Common myeloid progenitor, CD34-positive (primary cell): ENCODE results near the gene NOP58.

Source experiments
- CTCF ChIA-PET: fragments of 350-600 bp; sonication (Branson Sonifier 250); formaldehyde crosslinking; loops from one replicate; lab custom pipeline; 2021; ENCODE audit warnings: antibody characterized with exemption; lab: Charles Lee
- POLR2A ChIA-PET: fragments of 350-600 bp; sonication (Branson Sonifier 250); formaldehyde crosslinking; loops from one replicate; lab custom pipeline; 2021; ENCODE audit warnings: antibody characterized with exemption; lab: Charles Lee
- DNase-seq, 3 donors: peaks; one replicate each; pipeline versions ENCODE4 v3.0.0 to v3.0.0-alpha.2; 2013
- H3K27ac ChIP-seq, 2 experiments: 1 replicate in 1 of 2; 2 replicates in 1 of 2; pipeline ENCODE4 v1.7.0; 2013; ENCODE audit warnings: inconsistent platforms in 2 of 2, low read length in 2 of 2, mild to moderate bottlenecking in 2 of 2, low read depth in 1 of 2, moderate library complexity in 1 of 2; ENCODE audit not compliant: severe bottlenecking in 2 of 2, insufficient read depth in 1 of 2, poor library complexity in 1 of 2
- H3K27me3 ChIP-seq, 5 experiments: replicated peaks in 2 of 5; 1 replicate in 3 of 5; 2 replicates in 2 of 5; pipeline versions ENCODE4 v1.6.1 to v1.7.0; 2013; ENCODE audit warnings: low read length in 4 of 5, mild to moderate bottlenecking in 2 of 5, moderate library complexity in 2 of 5, inconsistent platforms in 1 of 5; ENCODE audit not compliant: insufficient read depth in 5 of 5, control insufficient read depth in 4 of 5
- H3K36me3 ChIP-seq, 4 experiments: 1 replicate in 2 of 4; 2 replicates in 2 of 4; pipeline versions ENCODE4 v1.6.1 to v1.7.0; 2013; ENCODE audit warnings: low read length in 3 of 4, control low read depth in 1 of 4, mild to moderate bottlenecking in 1 of 4; ENCODE audit not compliant: control insufficient read depth in 4 of 4, insufficient read depth in 4 of 4
- H3K4me1 ChIP-seq, 4 experiments: 1 replicate in 3 of 4; 2 replicates in 1 of 4; pipeline versions ENCODE4 v1.6.1 to v1.7.1; 2013; ENCODE audit warnings: low read length in 3 of 4, mild to moderate bottlenecking in 3 of 4, control low read depth in 1 of 4, inconsistent platforms in 1 of 4, moderate library complexity in 1 of 4; ENCODE audit not compliant: control insufficient read depth in 4 of 4, insufficient read depth in 4 of 4; ENCODE audit errors: control extremely low read depth in 1 of 4
- H3K4me3 ChIP-seq, 7 experiments: 1 replicate in 4 of 7; 2 replicates in 3 of 7; pipeline versions ENCODE4 v1.5.1 to v1.7.0; 2013; ENCODE audit warnings: mild to moderate bottlenecking in 7 of 7, low read length in 6 of 7, moderate library complexity in 6 of 7, inconsistent platforms in 2 of 7, low read depth in 2 of 7, control low read depth in 1 of 7; ENCODE audit not compliant: insufficient read depth in 4 of 7, control insufficient read depth in 1 of 7; ENCODE audit errors: extremely low read depth in 1 of 7
- H3K9me3 ChIP-seq, 5 experiments: 1 replicate in 4 of 5; 2 replicates in 1 of 5; pipeline versions ENCODE4 v1.6.1 to v1.7.1; 2013; ENCODE audit warnings: low read length in 4 of 5, mild to moderate bottlenecking in 2 of 5, inconsistent platforms in 1 of 5, low read depth in 1 of 5, moderate library complexity in 1 of 5; ENCODE audit not compliant: control insufficient read depth in 4 of 5, insufficient read depth in 2 of 5; ENCODE audit errors: control extremely low read depth in 1 of 5
- WGBS: methylation state at CpG from one replicate; pipeline ENCODE4 v1.1.5; 2013; ENCODE audit not compliant: insufficient coverage; 5-methylcytosine and 5-hydroxymethylcytosine counted together

The NOP58 gene

DNA sequence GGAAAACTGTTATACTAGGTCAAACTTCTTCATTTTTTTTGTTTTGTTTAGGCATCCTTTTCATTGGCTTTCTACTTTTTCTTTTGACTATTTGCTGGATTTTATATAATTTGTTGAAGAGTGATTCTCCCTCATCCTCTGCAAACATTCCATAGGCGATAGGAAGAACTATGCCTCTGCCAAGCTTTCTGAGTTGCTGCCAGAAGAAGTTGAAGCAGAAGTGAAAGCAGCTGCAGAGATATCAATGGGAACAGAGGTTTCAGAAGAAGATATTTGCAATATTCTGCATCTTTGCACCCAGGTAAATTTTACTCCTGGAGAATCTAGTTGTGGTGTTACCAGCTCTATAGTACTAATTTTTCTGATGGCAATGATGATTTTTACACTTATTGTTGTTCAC is 25.4 kb downstream of the NOP58 start:
- Histone ChIP-seq H3K4me3 (no peak overlapping the region), H3K27me3 (no peaks in the 10 kb centered on the region), H3K4me1 (no peaks in the 10 kb centered on the region), H3K27ac (no peak overlapping the region), H3K9me3 (no peaks in the 10 kb centered on the region), H3K36me3 (peaks cover 28 to 89% (median 52%) of the 10 kb centered on the region in 4 experiments)
- WGBS: no CpG with 5 or more reads among the region's 1 CpG
- ChIA-PET CTCF (no interaction called here), POLR2A (interaction anchor here (1.0 kb wide), 1 partner anchor 13 kb away, joined by 4 read pairs; no protein-coding TSS in a partner anchor)
- DNase-seq: no peak

DNA sequence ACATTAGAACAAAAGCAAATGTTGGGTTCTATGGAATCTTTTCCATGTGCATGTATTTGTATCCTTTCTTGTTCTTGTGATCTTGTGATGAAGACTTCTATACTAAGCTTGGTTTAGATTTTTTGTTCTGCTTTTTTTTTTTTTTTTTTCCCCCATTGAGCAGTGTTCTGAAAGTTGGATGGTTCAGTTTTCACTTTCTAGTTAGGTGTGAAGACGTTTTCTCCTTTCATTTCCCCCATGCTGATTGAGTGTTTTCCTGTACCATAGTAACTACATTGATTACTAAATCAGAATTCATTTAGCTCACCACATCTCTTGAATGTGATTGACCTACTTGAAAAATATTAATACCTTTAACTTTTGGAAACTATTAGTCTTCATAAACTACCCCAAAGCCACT is 34.1 kb downstream of the NOP58 start:
- ChIA-PET POLR2A (no interaction called here), CTCF (no interaction called here)
- no peaks in the 10 kb centered on the region for H3K9me3 ChIP-seq
- H3K36me3 ChIP-seq: peaks cover 14 to 93% (median 55%) of the 10 kb centered on the region in 4 experiments
- DNase-seq: no peak
- H3K4me1 ChIP-seq: no peaks in the 10 kb centered on the region
- WGBS: no CpG with 5 or more reads among the region's 1 CpG
- no peaks in the 10 kb centered on the region for H3K27me3 ChIP-seq
- no peak overlapping the region for H3K27ac ChIP-seq
- no peak overlapping the region for H3K4me3 ChIP-seq

DNA sequence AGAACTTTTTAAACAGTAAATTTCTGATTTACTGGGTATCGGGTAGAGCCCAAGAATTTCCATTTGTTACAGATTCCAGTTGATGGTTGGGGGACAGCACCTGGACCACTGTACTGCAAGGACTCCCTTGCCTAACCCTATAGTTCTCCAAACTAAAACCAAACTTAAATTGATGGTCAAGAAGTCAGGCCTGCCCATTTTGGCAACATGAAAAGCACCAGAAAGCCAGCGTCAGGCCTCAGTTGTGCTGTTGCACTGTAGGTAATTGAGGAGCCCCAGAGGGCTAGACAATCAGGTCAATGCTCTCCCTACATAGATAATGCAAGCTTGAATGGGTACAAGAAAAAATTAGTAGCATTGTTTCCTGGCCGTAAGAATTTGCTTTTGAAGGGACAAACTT is 40.5 kb downstream of the NOP58 start:
- DNase-seq: no peak
- Histone ChIP-seq H3K36me3 (peaks cover 8 to 70% (median 44%) of the 10 kb centered on the region in 4 experiments), H3K27ac (no peak overlapping the region), H3K4me1 (no peaks in the 10 kb centered on the region), H3K27me3 (no peaks in the 10 kb centered on the region), H3K9me3 (no peaks in the 10 kb centered on the region), H3K4me3 (no peak overlapping the region)
- 100% methylated on average over 2 of the region's 3 CpGs for WGBS
- ChIA-PET POLR2A (no interaction called here), CTCF (no interaction called here)

DNA sequence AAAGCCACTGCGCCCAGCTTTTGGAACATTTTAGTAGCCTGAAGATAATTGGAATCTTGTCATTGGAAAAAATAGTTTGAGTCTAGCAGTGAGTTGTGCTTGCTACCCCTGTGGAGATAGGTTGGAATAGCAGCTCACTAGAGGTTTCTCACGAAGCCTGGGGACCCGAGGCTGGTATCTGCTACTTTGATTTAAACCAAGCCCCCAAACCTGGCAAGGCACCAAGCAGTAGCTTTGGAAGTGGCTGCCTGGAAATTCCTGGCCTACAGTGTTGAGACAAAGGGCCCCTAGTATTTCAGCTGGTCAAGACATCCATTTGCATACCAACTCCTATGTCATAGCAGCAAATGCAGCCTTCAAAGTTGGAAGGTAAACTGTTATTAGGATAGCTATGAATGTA is 42.1 kb downstream of the NOP58 start:
- H3K9me3 ChIP-seq: no peaks in the 10 kb centered on the region
- no peaks in the 10 kb centered on the region for H3K27me3 ChIP-seq
- H3K4me3 ChIP-seq: no peak overlapping the region
- WGBS: 100% methylated on average over 1 of the region's 3 CpGs
- ChIA-PET POLR2A (no interaction called here), CTCF (interaction anchor here (1.9 kb wide), 1 partner anchor 9 kb away, joined by 5 read pairs; no protein-coding TSS in a partner anchor)
- H3K27ac ChIP-seq: no peak overlapping the region
- DNase-seq: peak in 1 of 3 donors; percentile 15
- H3K36me3 ChIP-seq: peaks cover 9 to 67% (median 40%) of the 10 kb centered on the region in 4 experiments
- no peaks in the 10 kb centered on the region for H3K4me1 ChIP-seq

DNA sequence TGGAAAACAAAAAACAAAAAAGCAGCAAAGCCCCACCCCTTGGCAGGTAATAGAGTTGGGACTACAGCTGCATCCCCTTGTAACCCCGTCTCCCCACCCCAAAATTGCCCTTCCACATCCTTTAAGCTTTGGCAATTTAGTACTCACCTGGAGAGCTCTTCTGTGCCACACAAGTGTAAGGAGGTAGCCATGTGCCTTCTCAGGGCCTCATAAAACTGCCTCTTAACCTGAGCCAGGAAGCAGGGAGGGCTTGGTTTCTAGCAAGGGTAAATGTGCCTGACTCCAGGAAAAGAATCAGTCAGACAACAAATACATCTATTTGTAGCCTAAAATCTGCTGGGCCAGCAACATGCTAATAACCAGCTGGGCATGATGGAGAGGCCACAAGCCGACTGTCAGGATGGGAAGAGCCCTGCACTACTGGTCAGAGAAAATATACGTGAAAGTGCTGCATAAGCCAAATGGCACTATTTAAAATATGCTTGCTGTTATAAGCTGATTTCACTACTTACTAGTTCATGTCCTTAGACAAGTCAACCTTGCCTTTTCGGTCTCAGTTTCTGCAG is 46.3 kb downstream of the NOP58 start:
- H3K4me3 ChIP-seq: no peak overlapping the region
- 86% methylated on average over 2 of the region's 4 CpGs for WGBS
- DNase-seq: no peak
- peaks cover 8 to 27% (median 17%) of the 10 kb centered on the region in 4 experiments for H3K36me3 ChIP-seq
- no peak overlapping the region for H3K27ac ChIP-seq
- H3K27me3 ChIP-seq: no peaks in the 10 kb centered on the region
- POLR2A ChIA-PET: no interaction called here
- no peaks in the 10 kb centered on the region for H3K9me3 ChIP-seq
- H3K4me1 ChIP-seq: no peaks in the 10 kb centered on the region
- CTCF ChIA-PET: interaction anchor here (0.6 kb wide), 1 partner anchor 15 kb away, joined by 3 read pairs; no protein-coding TSS in a partner anchor

DNA sequence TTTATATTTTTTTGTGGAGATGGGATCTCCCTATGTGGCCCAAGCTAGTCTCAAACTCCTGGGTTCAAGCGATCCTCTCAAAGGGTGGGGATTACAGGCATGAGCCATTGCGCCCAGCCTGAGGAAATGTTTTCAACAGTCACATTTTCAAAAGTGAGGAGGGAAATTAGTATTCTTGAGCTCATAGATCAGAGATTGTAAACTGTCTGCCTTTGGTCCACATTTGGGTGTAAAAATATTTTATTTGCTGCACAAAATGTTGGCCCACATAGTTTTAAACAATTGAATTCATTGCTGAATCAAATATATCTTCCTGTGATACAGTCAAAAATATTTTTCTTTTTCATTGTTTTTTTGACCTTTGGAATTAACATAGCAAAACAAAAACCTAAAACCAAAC is 48.6 kb downstream of the NOP58 start:
- Histone ChIP-seq H3K4me1 (no peaks in the 10 kb centered on the region), H3K9me3 (no peaks in the 10 kb centered on the region), H3K4me3 (no peak overlapping the region), H3K36me3 (peaks cover 3 to 16% (median 11%) of the 10 kb centered on the region in 4 experiments), H3K27me3 (no peaks in the 10 kb centered on the region), H3K27ac (no peak overlapping the region)
- ChIA-PET CTCF (interaction anchor here (0.6 kb wide), 1 partner anchor 98 kb away, joined by 3 read pairs; no protein-coding TSS in a partner anchor), POLR2A (no interaction called here)
- 100% methylated on average over 2 of the region's 2 CpGs for WGBS
- no peak for DNase-seq

DNA sequence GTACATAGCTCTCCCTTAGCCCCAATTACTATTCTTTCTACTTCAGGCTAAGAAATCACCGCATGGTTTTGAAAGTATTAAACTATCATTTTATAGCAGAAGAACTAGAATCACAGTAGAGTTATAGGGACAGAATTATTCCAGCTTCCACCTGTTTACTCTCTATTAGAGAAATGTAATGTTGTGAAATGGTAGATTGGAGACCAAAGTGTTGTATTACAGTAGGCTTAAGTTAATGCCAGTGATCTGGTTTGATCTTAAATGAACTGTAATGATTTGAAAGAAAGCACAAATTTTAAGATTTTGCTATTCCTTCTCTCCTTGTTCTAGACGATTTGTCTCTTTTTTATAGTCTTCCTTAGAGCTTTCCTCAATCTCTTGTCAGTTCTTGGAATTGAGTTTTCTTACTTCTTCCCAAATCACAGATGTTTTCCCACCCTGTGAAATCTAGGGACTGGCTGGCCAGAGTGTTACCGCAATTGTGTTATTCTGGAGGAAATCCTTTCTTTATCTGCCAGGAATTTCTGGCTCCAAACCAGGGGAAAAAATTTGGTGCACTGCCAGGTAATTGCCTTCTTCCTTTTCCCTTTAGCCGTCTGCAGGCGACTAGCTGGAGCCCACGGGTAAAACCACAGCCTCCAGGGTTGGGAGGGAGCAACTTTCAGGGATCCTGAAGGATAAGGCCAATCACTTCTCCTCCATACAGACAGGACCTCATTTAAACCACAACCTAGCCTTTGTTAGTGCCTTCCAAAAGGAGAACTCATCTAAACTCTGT is 51.7 kb downstream of the NOP58 start:
- DNase-seq: no peak
- no peaks in the 10 kb centered on the region for H3K9me3 ChIP-seq
- 18% methylated on average over 5 of the region's 6 CpGs for WGBS
- no peak overlapping the region for H3K27ac ChIP-seq
- CTCF ChIA-PET: interaction anchor here (0.6 to 1.7 kb wide), 3 partner anchors 10 to 259 kb away, joined by 3 to 5 read pairs (median 3); no protein-coding TSS in a partner anchor
- H3K27me3 ChIP-seq: no peaks in the 10 kb centered on the region
- POLR2A ChIA-PET: no interaction called here
- no peaks in the 10 kb centered on the region for H3K4me1 ChIP-seq
- H3K36me3 ChIP-seq: peaks cover under 1 to 8% (median 4%) of the 10 kb centered on the region in 4 experiments
- no peak overlapping the region for H3K4me3 ChIP-seq
